Measurements from ENCODE around the gene EMILIN2.

GRCh38 chr18:2894841-2895370 lies 48.1 kb downstream of the EMILIN2 start:
- no peak for TF ChIP-seq ZNF157 (tag by site-specific recombination; IDR thresholded peaks at IDR 0.05)
- TF ChIP-seq TSHZ1 (tag by site-specific recombination; IDR thresholded peaks at IDR 0.05; ENCODE audit: borderline replicate concordance): no peak
- TF ChIP-seq GLI2 (tag by site-specific recombination; IDR thresholded peaks at IDR 0.05; ENCODE audit: borderline replicate concordance, low read depth): no peak
- TF ChIP-seq YY1 (tag by site-specific recombination; IDR thresholded peaks at IDR 0.05): no peak
- TF ChIP-seq RBAK (tag by site-specific recombination; IDR thresholded peaks at IDR 0.05): no peak
- no peak for TF ChIP-seq REST (tag by site-specific recombination; IDR thresholded peaks at IDR 0.05)
- no peak for TF ChIP-seq CTCF (tag by site-specific recombination; IDR thresholded peaks at IDR 0.05)
- TF ChIP-seq ZNF202 (tag by site-specific recombination; IDR thresholded peaks at IDR 0.05; ENCODE audit: borderline replicate concordance): no peak
- TF ChIP-seq, protein P1, sequence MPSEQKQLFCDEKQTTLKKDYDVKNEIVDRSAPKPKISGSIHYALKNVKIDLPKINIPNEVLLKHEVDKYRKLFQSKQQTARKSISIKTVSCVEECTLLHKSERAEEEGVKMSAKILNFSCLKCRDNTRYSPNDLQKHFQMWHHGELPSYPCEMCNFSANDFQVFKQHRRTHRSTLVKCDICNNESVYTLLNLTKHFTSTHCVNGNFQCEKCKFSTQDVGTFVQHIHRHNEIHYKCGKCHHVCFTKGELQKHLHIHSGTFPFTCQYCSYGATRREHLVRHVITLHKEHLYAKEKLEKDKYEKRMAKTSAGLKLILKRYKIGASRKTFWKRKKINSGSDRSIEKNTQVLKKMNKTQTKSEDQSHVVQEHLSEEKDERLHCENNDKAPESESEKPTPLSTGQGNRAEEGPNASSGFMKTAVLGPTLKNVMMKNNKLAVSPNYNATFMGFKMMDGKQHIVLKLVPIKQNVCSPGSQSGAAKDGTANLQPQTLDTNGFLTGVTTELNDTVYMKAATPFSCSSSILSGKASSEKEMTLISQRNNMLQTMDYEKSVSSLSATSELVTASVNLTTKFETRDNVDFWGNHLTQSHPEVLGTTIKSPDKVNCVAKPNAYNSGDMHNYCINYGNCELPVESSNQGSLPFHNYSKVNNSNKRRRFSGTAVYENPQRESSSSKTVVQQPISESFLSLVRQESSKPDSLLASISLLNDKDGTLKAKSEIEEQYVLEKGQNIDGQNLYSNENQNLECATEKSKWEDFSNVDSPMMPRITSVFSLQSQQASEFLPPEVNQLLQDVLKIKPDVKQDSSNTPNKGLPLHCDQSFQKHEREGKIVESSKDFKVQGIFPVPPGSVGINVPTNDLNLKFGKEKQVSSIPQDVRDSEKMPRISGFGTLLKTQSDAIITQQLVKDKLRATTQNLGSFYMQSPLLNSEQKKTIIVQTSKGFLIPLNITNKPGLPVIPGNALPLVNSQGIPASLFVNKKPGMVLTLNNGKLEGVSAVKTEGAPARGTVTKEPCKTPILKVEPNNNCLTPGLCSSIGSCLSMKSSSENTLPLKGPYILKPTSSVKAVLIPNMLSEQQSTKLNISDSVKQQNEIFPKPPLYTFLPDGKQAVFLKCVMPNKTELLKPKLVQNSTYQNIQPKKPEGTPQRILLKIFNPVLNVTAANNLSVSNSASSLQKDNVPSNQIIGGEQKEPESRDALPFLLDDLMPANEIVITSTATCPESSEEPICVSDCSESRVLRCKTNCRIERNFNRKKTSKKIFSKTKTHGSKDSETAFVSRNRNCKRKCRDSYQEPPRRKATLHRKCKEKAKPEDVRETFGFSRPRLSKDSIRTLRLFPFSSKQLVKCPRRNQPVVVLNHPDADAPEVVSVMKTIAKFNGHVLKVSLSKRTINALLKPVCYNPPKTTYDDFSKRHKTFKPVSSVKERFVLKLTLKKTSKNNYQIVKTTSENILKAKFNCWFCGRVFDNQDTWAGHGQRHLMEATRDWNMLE (tag by site-specific recombination; conservative IDR thresholded peaks at IDR 0.05; ENCODE audit: low read depth): no peak
- TF ChIP-seq ZNF558 (tag by site-specific recombination; IDR thresholded peaks at IDR 0.05): no peak
- TF ChIP-seq ZNF747 (tag by site-specific recombination; IDR thresholded peaks at IDR 0.05): no peak
- no peak for TF ChIP-seq ZNF548 (tag by site-specific recombination; IDR thresholded peaks at IDR 0.05)
- no peak for TF ChIP-seq ZNF768 (tag by site-specific recombination; IDR thresholded peaks at IDR 0.05)

Measured in HEK293 (cell line).